PFSK-1 (cell line): Measurements from ENCODE around the gene TRAPPC6A.

Experiments
- FOXP2 ChIP-seq: optimal IDR thresholded peaks from 2 replicates; pipeline ENCODE3; 2011; ENCODE audit warnings: borderline replicate concordance, control low read depth, inconsistent platforms; ENCODE audit not compliant: insufficient read depth; ENCODE audit errors: extremely low read length, extremely low read depth
- POLR2AphosphoS5 ChIP-seq: IDR thresholded peaks from 2 replicates; pipeline ENCODE4 v1.6.1; 2012; ENCODE audit warnings: low read depth, mild to moderate bottlenecking, control low read depth, low read length, moderate library complexity
- SIN3A ChIP-seq: IDR thresholded peaks from 2 replicates; pipeline ENCODE4 v1.6.1; 2012; ENCODE audit warnings: mild to moderate bottlenecking, low read length, moderate library complexity, borderline replicate concordance; ENCODE audit not compliant: insufficient read depth
- TAF1 ChIP-seq: IDR thresholded peaks from 2 replicates; pipeline ENCODE4 v1.6.1; 2012; ENCODE audit warnings: low read length, control low read depth, borderline replicate concordance; ENCODE audit not compliant: insufficient read depth
- TF ChIP-seq, protein P1 (sequence below), 2 experiments: IDR thresholded peaks; 2 replicates each; pipeline versions ENCODE4 v1.6.1 to v1.8.0; 2011 to 2012; ENCODE audit warnings: low read depth in 2 of 2, low read length in 2 of 2, control low read depth in 1 of 2, inconsistent platforms in 1 of 2, mild to moderate bottlenecking in 1 of 2, moderate library complexity in 1 of 2; ENCODE audit not compliant: insufficient read depth in 1 of 2

Gene TRAPPC6A

DNA sequence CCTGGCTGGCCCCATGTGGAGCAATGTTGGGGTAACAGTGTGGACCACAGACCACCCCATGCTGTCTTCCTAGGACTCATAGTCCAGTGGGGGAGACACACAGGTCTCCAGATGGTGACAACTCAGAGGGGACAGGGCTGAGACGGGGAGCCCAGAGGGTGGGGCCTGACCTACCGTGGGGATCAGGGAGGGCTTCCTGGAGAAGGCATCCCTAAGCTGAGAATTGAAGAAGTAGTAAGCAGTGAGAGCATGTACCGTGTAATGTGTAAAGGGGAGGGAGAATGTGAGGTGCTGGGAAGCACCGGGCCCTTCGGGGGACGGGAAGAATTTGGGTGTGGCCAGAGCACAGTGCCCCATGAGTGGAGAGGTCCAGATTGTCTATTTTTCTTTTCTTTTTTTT is 54.0 kb downstream of the TRAPPC6A start:
- TF ChIP-seq SIN3A (no peak), FOXP2 (no peak)

DNA sequence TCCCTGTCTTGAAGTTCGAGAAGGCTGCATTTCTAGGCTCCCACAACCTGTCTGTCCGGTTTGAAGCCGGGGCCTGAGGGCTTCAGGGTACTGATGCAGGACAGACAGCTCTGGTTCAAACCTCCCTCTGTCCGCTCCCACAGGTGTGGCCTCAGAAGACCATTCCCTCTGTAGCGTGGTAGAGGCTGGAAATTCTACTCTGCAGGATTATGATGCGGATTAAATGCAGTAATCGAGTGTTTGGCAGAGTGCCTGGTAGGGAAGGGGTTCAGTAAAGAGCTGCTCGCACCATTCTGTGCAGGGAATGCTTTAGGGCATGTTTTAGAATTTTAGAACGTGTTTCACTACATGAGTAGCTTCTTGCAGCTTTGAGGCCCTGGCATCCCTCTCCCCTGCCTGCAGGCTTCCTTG is 54.6 kb downstream of the TRAPPC6A start:
- no peak for TF ChIP-seq SIN3A
- TF ChIP-seq TAF1: no peak
- TF ChIP-seq, protein P1, sequence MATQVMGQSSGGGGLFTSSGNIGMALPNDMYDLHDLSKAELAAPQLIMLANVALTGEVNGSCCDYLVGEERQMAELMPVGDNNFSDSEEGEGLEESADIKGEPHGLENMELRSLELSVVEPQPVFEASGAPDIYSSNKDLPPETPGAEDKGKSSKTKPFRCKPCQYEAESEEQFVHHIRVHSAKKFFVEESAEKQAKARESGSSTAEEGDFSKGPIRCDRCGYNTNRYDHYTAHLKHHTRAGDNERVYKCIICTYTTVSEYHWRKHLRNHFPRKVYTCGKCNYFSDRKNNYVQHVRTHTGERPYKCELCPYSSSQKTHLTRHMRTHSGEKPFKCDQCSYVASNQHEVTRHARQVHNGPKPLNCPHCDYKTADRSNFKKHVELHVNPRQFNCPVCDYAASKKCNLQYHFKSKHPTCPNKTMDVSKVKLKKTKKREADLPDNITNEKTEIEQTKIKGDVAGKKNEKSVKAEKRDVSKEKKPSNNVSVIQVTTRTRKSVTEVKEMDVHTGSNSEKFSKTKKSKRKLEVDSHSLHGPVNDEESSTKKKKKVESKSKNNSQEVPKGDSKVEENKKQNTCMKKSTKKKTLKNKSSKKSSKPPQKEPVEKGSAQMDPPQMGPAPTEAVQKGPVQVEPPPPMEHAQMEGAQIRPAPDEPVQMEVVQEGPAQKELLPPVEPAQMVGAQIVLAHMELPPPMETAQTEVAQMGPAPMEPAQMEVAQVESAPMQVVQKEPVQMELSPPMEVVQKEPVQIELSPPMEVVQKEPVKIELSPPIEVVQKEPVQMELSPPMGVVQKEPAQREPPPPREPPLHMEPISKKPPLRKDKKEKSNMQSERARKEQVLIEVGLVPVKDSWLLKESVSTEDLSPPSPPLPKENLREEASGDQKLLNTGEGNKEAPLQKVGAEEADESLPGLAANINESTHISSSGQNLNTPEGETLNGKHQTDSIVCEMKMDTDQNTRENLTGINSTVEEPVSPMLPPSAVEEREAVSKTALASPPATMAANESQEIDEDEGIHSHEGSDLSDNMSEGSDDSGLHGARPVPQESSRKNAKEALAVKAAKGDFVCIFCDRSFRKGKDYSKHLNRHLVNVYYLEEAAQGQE (IDR thresholded peaks at IDR 0.05; ENCODE audit: insufficient read depth in 1 of 2, low read depth in 2 of 2, low read length in 2 of 2): no peak
- TF ChIP-seq POLR2AphosphoS5: no peak
- no peak for TF ChIP-seq FOXP2

DNA sequence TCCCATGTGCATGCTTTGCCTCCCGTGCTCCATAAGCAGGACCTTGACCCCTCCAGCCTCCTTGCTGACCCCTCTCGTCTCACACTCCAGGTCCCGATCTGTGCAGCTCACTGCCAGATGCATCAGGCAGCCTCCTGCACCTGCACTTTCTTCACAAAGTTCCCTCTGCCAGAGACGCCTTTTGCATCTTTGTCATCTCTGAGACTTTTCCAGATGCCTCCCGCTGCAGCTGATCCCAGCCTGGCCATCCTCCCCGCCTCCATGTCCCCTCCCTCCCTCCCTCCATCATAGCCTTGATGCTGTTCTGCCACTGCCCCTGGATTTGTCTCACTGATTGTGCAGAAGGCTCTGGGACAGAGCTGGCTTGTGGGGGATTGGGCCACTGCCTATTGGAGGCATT is 55.2 kb downstream of the TRAPPC6A start:
- TF ChIP-seq TAF1: no peak
- TF ChIP-seq POLR2AphosphoS5: no peak
- TF ChIP-seq, protein P1 (IDR thresholded peaks at IDR 0.05; ENCODE audit: insufficient read depth in 1 of 2, low read depth in 2 of 2, low read length in 2 of 2): no peak
- no peak for TF ChIP-seq FOXP2
- no peak for TF ChIP-seq SIN3A

DNA sequence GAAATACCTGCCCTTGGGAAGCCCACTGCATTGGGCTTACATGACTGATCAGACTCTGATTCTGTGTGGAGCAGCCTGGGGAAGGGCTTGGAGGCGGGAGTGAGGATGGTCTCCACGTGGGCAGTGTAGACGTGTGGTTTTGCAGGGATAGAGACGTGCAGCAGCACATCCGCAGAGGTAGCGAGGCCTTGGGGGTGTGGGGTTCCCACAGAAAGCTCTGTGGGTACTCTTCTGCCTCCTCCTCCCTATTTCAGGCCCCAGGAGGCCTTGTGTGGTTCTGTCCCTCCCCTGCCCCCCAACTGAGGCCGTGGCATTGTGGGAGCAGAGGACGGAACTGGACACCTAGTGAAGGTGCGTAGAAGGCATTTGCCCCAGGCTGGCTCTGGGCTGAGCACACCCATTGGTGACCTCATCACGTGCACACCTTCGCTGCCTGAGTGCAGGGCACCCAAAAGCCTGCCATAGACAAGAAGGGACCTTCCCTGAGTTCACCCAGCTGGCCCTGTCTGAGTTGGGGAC is 56.2 kb downstream of the TRAPPC6A start:
- TF ChIP-seq SIN3A (no peak), FOXP2 (no peak), POLR2AphosphoS5 (no peak), TAF1 (no peak)
- TF ChIP-seq, protein P1 (IDR thresholded peaks at IDR 0.05; ENCODE audit: insufficient read depth in 1 of 2, low read depth in 2 of 2, low read length in 2 of 2): no peak

DNA sequence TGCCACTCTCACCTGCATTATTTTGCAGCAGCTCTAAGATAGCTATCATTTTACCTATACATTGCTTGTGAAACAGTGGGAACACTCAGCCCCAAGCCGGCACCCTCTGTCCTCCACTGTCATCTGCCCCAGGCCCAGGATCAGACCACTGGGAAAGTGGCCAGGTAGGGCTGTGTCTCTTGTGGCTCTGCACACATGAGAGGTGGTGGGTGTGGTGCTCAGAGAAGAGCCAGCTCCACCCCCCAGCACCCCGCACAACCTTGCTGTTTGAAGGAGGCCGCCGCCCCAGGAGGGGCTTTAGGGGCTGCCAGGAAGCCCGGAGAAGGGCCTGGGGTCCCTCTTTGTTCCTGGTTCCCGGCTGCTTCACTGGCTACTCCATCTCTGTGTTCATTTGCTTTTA is 58.5 kb downstream of the TRAPPC6A start:
- TF ChIP-seq, protein P1 (IDR thresholded peaks at IDR 0.05; ENCODE audit: insufficient read depth in 1 of 2, low read depth in 2 of 2, low read length in 2 of 2): no peak
- TF ChIP-seq SIN3A: no peak

DNA sequence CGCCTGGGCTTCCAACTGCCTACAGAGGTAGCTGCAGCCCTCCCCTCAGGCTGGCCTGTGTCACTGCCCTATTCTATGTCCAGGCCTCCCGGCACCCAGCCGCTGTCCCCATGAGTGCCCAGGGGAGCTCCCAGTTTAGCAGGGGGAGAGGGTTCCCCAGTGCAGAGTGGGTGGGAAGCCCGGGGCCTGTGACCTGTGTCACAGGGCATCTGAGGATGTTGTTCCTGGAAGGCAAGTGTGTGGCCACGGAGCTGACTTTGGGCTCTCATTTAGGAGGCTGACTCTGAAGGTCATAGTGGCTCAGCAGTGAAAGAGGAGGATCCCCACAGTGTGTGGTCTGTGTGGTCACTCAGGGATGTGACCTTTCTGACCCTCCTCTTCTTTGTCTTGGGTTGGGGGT is 59.9 kb downstream of the TRAPPC6A start:
- no peak for TF ChIP-seq FOXP2
- TF ChIP-seq SIN3A: no peak
- no peak for TF ChIP-seq POLR2AphosphoS5
- no peak for TF ChIP-seq TAF1
- TF ChIP-seq, protein P1 (IDR thresholded peaks at IDR 0.05; ENCODE audit: insufficient read depth in 1 of 2, low read depth in 2 of 2, low read length in 2 of 2): no peak
